GM12891 (cell line): Measurements from ENCODE around the gene PIP5K1B.

ENCODE experiments used
- PAX5 ChIP-seq: IDR thresholded peaks from 2 replicates; pipeline ENCODE4 v1.6.1; 2011; ENCODE audit warnings: low read length, moderate library complexity, mild to moderate bottlenecking; ENCODE audit not compliant: insufficient read depth, severe bottlenecking
- POLR2A ChIP-seq: IDR thresholded peaks from 2 replicates; pipeline ENCODE4 v1.6.1; 2011; ENCODE audit warnings: low read depth, low read length, control low read depth
- POLR2AphosphoS5 ChIP-seq: IDR thresholded peaks from 2 replicates; pipeline ENCODE4 v1.6.1; 2011; ENCODE audit warnings: low read depth, low read length, control low read depth
- POU2F2 ChIP-seq: IDR thresholded peaks from 2 replicates; pipeline ENCODE4 v1.6.1; 2011; ENCODE audit warnings: low read depth, mild to moderate bottlenecking, control low read depth, low read length, moderate library complexity
- SPI1 ChIP-seq: IDR thresholded peaks from 2 replicates; pipeline ENCODE4 v1.6.1; 2011; ENCODE audit warnings: low read depth, low read length, control low read depth
- TAF1 ChIP-seq: IDR thresholded peaks from 2 replicates; pipeline ENCODE4 v1.6.1; 2011; ENCODE audit warnings: low read depth, low read length, control low read depth

DNA sequence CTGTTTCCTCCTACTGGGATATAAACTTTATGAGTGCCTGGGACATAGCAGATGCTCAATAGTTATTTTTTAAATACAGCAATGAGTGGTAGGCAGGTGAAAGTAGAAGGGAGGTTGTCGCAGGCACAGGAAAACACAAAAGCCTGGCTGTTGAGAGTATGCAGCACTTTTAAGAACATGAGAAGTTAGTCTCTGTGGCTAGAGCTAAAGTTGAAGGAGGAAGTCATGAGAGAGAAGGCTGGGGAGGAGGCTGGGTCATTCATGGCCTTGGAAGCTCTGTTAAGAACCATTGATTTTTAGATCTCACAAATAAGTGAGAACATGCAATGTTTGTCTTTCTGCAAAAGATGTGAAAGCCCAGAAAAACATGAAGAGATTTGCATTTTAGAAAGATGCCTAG is 182.2 kb downstream of the PIP5K1B start:
- TF ChIP-seq POLR2A (no peak), POLR2AphosphoS5 (no peak), TAF1 (no peak), POU2F2 (no peak), SPI1 (no peak), PAX5 (no peak)
